WTC11 (cell line): ENCODE data around the gene HES2. TPM values are rescaled to one million over a fixed set of nuclear protein-coding genes. Genes with fewer than 3 reads are reported as not detected.

Experiments
- CREM ChIP-seq: sonication (generic); formaldehyde crosslinking; IDR thresholded peaks from 2 replicates; pipeline ENCODE4 v1.8.1; 2022; ENCODE audit warnings: mild to moderate bottlenecking, missing genetic modification reagents, moderate library complexity
- FOXK1 ChIP-seq: sonication (generic); formaldehyde crosslinking; IDR thresholded peaks from 2 replicates; pipeline ENCODE4 v1.8.0; 2022; ENCODE audit warnings: mild to moderate bottlenecking, moderate library complexity, missing genetic modification reagents
- GRHL2 ChIP-seq: fragments of 250-450 bp; sonication (Bioruptor Pico); IDR thresholded peaks from 2 replicates; pipeline ENCODE4 v1.8.0; 2022; ENCODE audit warnings: mild to moderate bottlenecking, moderate library complexity; ENCODE audit not compliant: insufficient replicate concordance, severe bottlenecking
- SMAD4 ChIP-seq: sonication (generic); formaldehyde crosslinking; IDR thresholded peaks from 2 replicates; pipeline ENCODE4 v1.8.0; 2022; ENCODE audit warnings: mild to moderate bottlenecking, missing genetic modification reagents
- SP1 ChIP-seq: sonication (generic); formaldehyde crosslinking; conservative IDR thresholded peaks from 2 replicates; pipeline ENCODE4 v1.8.1; 2022; ENCODE audit warnings: missing genetic modification reagents
- TEAD1 ChIP-seq: sonication (generic); formaldehyde crosslinking; IDR thresholded peaks from 2 replicates; pipeline ENCODE4 v1.8.0; 2022; ENCODE audit warnings: mild to moderate bottlenecking, missing genetic modification reagents
- TP53 ChIP-seq: sonication (generic); formaldehyde crosslinking; IDR thresholded peaks from 2 replicates; pipeline ENCODE4 v1.8.1; 2023; ENCODE audit warnings: mild to moderate bottlenecking, missing genetic modification reagents
- ZNF121 ChIP-seq: sonication (generic); formaldehyde crosslinking; IDR thresholded peaks from 2 replicates; pipeline ENCODE4 v1.8.0; 2023; ENCODE audit warnings: missing genetic modification reagents
- ZNF263 ChIP-seq: sonication (generic); formaldehyde crosslinking; IDR thresholded peaks from 2 replicates; pipeline ENCODE4 v1.8.1; 2022; ENCODE audit warnings: low read depth, mild to moderate bottlenecking, moderate library complexity, missing genetic modification reagents
- ZNF423 ChIP-seq: fragments of 250-450 bp; sonication (Bioruptor Pico); IDR thresholded peaks from 2 replicates; pipeline ENCODE4 v2.1.2; 2022; ENCODE audit warnings: mild to moderate bottlenecking, moderate library complexity
- ZNF671 ChIP-seq: fragments of 250-450 bp; sonication (Bioruptor Pico); IDR thresholded peaks from 2 replicates; pipeline ENCODE4 v1.8.0; 2021; ENCODE audit warnings: mild to moderate bottlenecking
- total RNA-seq: library from RNA; stranded (reverse); gene quantifications from 3 replicates; pipeline ENCODE4 v1.2.3, GENCODE V29; 2021
- TF ChIP-seq, protein P1 (sequence below): sonication (generic); formaldehyde crosslinking; IDR thresholded peaks from 2 replicates; pipeline ENCODE4 v1.8.1; 2023; ENCODE audit warnings: mild to moderate bottlenecking, missing genetic modification reagents, borderline replicate concordance
- TF ChIP-seq, protein P2 (sequence below): fragments of 250-450 bp; sonication (Bioruptor Pico); IDR thresholded peaks from 2 replicates; pipeline ENCODE4 v1.9.0; 2021; ENCODE audit warnings: mild to moderate bottlenecking
- TF ChIP-seq, protein P3 (sequence below): fragments of 250-450 bp; sonication (Bioruptor Pico); IDR thresholded peaks from 2 replicates; pipeline ENCODE4 v1.9.0; 2021; ENCODE audit warnings: mild to moderate bottlenecking
- TF ChIP-seq, protein P4 (sequence below): sonication (generic); formaldehyde crosslinking; IDR thresholded peaks from 2 replicates; pipeline ENCODE4 v1.8.0; 2023; ENCODE audit warnings: missing genetic modification reagents
- TF ChIP-seq, protein P5 (sequence below): sonication (generic); formaldehyde crosslinking; IDR thresholded peaks from 2 replicates; pipeline ENCODE4 v1.8.0; 2022; ENCODE audit warnings: mild to moderate bottlenecking, missing genetic modification reagents
- TF ChIP-seq, protein P6 (sequence below): sonication (generic); formaldehyde crosslinking; IDR thresholded peaks from 2 replicates; pipeline ENCODE4 v1.8.0; 2022; ENCODE audit warnings: missing genetic modification reagents
- TF ChIP-seq, protein P7 (sequence below): fragments of 250-450 bp; sonication (Bioruptor Pico); conservative IDR thresholded peaks from 2 replicates; pipeline ENCODE4 v1.9.0; 2021; ENCODE audit warnings: mild to moderate bottlenecking

HES2 gene
- total RNA-seq, 1 experiment from 2014 or later, result 2.7 TPM

DNA sequence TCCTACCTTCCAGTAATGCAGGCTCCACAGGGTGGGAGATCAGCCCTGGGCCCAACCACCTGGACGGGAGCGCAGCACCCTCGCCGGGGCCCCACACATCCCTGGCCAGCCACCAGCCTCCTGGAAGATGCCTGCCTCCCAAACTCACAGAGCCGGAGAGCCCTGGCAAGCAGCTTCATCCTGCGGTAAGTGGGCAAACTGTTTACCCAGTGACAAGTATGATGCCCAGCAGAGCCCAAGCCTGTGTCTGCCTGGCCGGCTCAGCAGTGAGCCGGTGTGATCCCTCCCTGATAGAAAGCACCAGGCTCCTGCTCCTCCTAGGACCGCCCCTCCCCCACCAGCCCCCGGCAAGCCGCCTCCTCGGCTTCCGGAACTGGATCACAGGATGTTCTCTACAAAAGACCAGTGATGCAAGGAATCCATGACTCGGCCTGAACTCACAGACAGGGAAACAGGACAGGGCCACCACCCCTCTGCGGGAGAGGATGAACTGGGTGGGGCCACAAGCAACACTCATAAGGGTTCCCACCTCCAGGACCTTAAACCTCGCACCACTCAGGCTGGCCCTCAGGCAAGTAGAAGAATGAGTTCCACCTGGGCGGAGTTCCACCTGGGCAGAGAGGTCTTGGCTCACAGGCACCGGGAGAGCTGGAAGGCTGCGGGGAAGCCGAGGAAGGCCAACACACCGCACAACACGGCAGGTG is 34.1 kb downstream of the HES2 start (continued):
- TF ChIP-seq, protein P1, sequence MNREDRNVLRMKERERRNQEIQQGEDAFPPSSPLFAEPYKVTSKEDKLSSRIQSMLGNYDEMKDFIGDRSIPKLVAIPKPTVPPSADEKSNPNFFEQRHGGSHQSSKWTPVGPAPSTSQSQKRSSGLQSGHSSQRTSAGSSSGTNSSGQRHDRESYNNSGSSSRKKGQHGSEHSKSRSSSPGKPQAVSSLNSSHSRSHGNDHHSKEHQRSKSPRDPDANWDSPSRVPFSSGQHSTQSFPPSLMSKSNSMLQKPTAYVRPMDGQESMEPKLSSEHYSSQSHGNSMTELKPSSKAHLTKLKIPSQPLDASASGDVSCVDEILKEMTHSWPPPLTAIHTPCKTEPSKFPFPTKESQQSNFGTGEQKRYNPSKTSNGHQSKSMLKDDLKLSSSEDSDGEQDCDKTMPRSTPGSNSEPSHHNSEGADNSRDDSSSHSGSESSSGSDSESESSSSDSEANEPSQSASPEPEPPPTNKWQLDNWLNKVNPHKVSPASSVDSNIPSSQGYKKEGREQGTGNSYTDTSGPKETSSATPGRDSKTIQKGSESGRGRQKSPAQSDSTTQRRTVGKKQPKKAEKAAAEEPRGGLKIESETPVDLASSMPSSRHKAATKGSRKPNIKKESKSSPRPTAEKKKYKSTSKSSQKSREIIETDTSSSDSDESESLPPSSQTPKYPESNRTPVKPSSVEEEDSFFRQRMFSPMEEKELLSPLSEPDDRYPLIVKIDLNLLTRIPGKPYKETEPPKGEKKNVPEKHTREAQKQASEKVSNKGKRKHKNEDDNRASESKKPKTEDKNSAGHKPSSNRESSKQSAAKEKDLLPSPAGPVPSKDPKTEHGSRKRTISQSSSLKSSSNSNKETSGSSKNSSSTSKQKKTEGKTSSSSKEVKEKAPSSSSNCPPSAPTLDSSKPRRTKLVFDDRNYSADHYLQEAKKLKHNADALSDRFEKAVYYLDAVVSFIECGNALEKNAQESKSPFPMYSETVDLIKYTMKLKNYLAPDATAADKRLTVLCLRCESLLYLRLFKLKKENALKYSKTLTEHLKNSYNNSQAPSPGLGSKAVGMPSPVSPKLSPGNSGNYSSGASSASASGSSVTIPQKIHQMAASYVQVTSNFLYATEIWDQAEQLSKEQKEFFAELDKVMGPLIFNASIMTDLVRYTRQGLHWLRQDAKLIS (CRISPR knock-in tag), result no peak
- TF ChIP-seq ZNF671 (CRISPR knock-in tag) (no peak), ZNF121 (no peak), ZNF423 (CRISPR knock-in tag) (no peak), SMAD4 (0 out of 2 replicates have a peak, but pooled peaks have one; percentile 52), SP1 (peak; percentile 54; the same call in 1 of the 2 replicates), GRHL2 (CRISPR knock-in tag) (no peak), CREM (CRISPR knock-in tag) (0 out of 2 replicates have a peak, but pooled peaks have one; percentile 68), TP53 (CRISPR knock-in tag) (no peak), TEAD1 (CRISPR knock-in tag) (peak; percentile 46; the same call in 1 of the 2 replicates), ZNF263 (CRISPR knock-in tag) (no peak), FOXK1 (0 out of 2 replicates have a peak, but pooled peaks have one; percentile 24)
- TF ChIP-seq, protein P2, sequence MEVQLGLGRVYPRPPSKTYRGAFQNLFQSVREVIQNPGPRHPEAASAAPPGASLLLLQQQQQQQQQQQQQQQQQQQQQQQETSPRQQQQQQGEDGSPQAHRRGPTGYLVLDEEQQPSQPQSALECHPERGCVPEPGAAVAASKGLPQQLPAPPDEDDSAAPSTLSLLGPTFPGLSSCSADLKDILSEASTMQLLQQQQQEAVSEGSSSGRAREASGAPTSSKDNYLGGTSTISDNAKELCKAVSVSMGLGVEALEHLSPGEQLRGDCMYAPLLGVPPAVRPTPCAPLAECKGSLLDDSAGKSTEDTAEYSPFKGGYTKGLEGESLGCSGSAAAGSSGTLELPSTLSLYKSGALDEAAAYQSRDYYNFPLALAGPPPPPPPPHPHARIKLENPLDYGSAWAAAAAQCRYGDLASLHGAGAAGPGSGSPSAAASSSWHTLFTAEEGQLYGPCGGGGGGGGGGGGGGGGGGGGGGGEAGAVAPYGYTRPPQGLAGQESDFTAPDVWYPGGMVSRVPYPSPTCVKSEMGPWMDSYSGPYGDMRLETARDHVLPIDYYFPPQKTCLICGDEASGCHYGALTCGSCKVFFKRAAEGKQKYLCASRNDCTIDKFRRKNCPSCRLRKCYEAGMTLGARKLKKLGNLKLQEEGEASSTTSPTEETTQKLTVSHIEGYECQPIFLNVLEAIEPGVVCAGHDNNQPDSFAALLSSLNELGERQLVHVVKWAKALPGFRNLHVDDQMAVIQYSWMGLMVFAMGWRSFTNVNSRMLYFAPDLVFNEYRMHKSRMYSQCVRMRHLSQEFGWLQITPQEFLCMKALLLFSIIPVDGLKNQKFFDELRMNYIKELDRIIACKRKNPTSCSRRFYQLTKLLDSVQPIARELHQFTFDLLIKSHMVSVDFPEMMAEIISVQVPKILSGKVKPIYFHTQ, result no peak
- TF ChIP-seq, protein P3, sequence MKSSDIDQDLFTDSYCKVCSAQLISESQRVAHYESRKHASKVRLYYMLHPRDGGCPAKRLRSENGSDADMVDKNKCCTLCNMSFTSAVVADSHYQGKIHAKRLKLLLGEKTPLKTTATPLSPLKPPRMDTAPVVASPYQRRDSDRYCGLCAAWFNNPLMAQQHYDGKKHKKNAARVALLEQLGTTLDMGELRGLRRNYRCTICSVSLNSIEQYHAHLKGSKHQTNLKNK, result no peak
- TF ChIP-seq, protein P4, sequence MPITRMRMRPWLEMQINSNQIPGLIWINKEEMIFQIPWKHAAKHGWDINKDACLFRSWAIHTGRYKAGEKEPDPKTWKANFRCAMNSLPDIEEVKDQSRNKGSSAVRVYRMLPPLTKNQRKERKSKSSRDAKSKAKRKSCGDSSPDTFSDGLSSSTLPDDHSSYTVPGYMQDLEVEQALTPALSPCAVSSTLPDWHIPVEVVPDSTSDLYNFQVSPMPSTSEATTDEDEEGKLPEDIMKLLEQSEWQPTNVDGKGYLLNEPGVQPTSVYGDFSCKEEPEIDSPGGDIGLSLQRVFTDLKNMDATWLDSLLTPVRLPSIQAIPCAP (CRISPR knock-in tag), result no peak
- TF ChIP-seq, protein P5, sequence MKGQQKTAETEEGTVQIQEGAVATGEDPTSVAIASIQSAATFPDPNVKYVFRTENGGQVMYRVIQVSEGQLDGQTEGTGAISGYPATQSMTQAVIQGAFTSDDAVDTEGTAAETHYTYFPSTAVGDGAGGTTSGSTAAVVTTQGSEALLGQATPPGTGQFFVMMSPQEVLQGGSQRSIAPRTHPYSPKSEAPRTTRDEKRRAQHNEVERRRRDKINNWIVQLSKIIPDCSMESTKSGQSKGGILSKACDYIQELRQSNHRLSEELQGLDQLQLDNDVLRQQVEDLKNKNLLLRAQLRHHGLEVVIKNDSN (CRISPR knock-in tag), result no peak
- TF ChIP-seq, protein P6, sequence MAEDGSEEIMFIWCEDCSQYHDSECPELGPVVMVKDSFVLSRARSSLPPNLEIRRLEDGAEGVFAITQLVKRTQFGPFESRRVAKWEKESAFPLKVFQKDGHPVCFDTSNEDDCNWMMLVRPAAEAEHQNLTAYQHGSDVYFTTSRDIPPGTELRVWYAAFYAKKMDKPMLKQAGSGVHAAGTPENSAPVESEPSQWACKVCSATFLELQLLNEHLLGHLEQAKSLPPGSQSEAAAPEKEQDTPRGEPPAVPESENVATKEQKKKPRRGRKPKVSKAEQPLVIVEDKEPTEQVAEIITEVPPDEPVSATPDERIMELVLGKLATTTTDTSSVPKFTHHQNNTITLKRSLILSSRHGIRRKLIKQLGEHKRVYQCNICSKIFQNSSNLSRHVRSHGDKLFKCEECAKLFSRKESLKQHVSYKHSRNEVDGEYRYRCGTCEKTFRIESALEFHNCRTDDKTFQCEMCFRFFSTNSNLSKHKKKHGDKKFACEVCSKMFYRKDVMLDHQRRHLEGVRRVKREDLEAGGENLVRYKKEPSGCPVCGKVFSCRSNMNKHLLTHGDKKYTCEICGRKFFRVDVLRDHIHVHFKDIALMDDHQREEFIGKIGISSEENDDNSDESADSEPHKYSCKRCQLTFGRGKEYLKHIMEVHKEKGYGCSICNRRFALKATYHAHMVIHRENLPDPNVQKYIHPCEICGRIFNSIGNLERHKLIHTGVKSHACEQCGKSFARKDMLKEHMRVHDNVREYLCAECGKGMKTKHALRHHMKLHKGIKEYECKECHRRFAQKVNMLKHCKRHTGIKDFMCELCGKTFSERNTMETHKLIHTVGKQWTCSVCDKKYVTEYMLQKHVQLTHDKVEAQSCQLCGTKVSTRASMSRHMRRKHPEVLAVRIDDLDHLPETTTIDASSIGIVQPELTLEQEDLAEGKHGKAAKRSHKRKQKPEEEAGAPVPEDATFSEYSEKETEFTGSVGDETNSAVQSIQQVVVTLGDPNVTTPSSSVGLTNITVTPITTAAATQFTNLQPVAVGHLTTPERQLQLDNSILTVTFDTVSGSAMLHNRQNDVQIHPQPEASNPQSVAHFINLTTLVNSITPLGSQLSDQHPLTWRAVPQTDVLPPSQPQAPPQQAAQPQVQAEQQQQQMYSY, result no peak
- TF ChIP-seq, protein P7, sequence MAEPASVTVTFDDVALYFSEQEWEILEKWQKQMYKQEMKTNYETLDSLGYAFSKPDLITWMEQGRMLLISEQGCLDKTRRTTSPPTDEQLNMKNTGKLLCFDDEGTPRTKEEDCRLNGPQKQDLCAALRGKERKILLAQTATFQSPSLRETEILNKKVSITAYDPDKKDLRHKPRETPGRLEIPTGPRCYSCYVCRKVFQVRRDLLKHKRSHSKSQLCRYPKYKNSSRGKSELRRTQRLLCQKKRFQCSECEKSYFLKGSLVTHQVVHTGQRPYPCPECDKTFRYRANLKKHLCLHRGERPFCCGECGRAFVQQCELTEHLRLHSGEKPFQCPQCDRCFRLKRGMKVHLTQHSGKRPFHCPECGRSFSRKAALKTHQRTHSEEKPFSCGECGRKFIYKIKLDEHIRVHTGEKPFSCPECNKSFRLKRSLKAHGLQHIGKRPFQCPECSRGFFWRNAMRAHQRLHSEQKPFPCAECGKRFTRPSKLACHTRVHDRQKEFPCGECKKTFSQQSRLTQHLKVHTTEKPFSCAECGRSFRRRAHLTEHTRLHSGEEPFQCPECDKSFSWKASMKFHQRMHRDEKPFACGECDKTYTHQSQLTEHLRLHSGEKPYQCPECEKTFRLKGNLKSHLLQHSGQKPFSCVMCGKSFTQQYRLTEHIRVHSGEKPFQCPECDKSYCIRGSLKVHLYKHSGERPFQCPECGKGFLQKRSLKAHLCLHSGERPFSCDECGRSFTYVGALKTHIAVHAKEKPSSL (CRISPR knock-in tag), result no peak
